H1 (cell line): ENCODE measurements around the gene BICD1. TPM values are rescaled to one million over a fixed set of nuclear protein-coding genes. Genes with fewer than 3 reads are reported as not detected.

Experiments
- CTCF ChIA-PET: fragments of 300-600 bp; sonication (Branson Sonifier 250); formaldehyde crosslinking; loops from one replicate; lab custom pipeline; 2021; ENCODE audit not compliant: partially characterized antibody; lab: Charles Lee
- POLR2A ChIA-PET: fragments of 300-600 bp; sonication (Branson Sonifier 250); formaldehyde crosslinking; loops from one replicate; lab custom pipeline; 2021; ENCODE audit warnings: inconsistent platforms; ENCODE audit not compliant: partially characterized antibody; lab: Charles Lee
- DNase-seq, 2 experiments: peaks; one replicate each; pipeline versions ENCODE4 v3.0.0 to v3.0.0-alpha.2; 2010 to 2022; ENCODE audit warnings: low spot score in 2 of 2, low read depth in 1 of 2, mixed read lengths in 1 of 2
- FAIRE-seq: peaks from 2 replicates; lab custom pipeline; 2011; peaks lifted over from hg19 to GRCh38; lab: Jason Lieb, UNC
- H2AFZ ChIP-seq: 2 replicates; pipeline ENCODE4 v1.8.1; 2012; ENCODE audit warnings: low read length, inconsistent platforms
- H2AK5ac ChIP-seq: 2 replicates; pipeline ENCODE4 v1.6.1; 2013; ENCODE audit warnings: low read depth, low read length
- H2BK120ac ChIP-seq: replicated peaks from 2 replicates; pipeline ENCODE3; 2013; ENCODE audit warnings: low read depth, low read length, inconsistent platforms
- H2BK12ac ChIP-seq: 2 replicates; pipeline ENCODE4 v1.6.1; 2013; ENCODE audit warnings: low read depth, low read length
- H2BK15ac ChIP-seq: 2 replicates; pipeline ENCODE4 v1.6.1; 2013; ENCODE audit warnings: low read length
- H2BK20ac ChIP-seq: 2 replicates; pipeline ENCODE4 v1.6.1; 2013; ENCODE audit warnings: low read length
- H2BK5ac ChIP-seq: 2 replicates; pipeline ENCODE4 v1.6.1; 2013; ENCODE audit warnings: low read depth, low read length
- H3K14ac ChIP-seq: 2 replicates; pipeline ENCODE4 v1.6.1; 2013; ENCODE audit warnings: inconsistent platforms; ENCODE audit not compliant: insufficient read length
- H3K18ac ChIP-seq: 2 replicates; pipeline ENCODE4 v1.6.1; 2013; ENCODE audit warnings: low read length; ENCODE audit errors: extremely low read depth
- H3K23ac ChIP-seq: 2 replicates; pipeline ENCODE4 v1.6.1; 2013; ENCODE audit warnings: inconsistent platforms; ENCODE audit not compliant: insufficient read length
- H3K23me2 ChIP-seq: 2 replicates; pipeline ENCODE4 v1.6.1; 2013; ENCODE audit warnings: low read depth, low read length
- H3K27ac ChIP-seq: 2 replicates; pipeline ENCODE4 v1.6.1; 2011; ENCODE audit warnings: low read depth, low read length, inconsistent platforms
- H3K27me3 ChIP-seq, 4 experiments: replicated peaks in 1 of 4; 1 replicate in 1 of 4; 2 replicates in 3 of 4; pipeline versions ENCODE4 v1.6.1 to v1.8.1; 2011 to 2013; ENCODE audit warnings: low read length in 3 of 4, mild to moderate bottlenecking in 3 of 4, inconsistent platforms in 2 of 4, mixed read lengths in 2 of 4, moderate library complexity in 1 of 4; ENCODE audit not compliant: control insufficient read depth in 3 of 4, insufficient read depth in 3 of 4; ENCODE audit errors: extremely low read depth in 1 of 4
- H3K36me3 ChIP-seq, 4 experiments: 2 replicates each; pipeline versions ENCODE4 v1.6.1 to v1.8.1; 2011 to 2013; ENCODE audit warnings: mild to moderate bottlenecking in 4 of 4, low read length in 3 of 4, moderate library complexity in 2 of 4, control low read depth in 1 of 4, inconsistent platforms in 1 of 4; ENCODE audit not compliant: insufficient read depth in 4 of 4, control insufficient read depth in 2 of 4
- H3K4ac ChIP-seq: replicated peaks from 2 replicates; pipeline ENCODE3; 2013; ENCODE audit warnings: low read length, low read depth, mixed read lengths, inconsistent platforms; ENCODE audit not compliant: insufficient read length
- H3K4me1 ChIP-seq, 4 experiments: replicated peaks in 1 of 4; 1 replicate in 1 of 4; 2 replicates in 3 of 4; pipeline versions ENCODE4 v1.6.1 to v1.8.1; 2011 to 2013; ENCODE audit warnings: low read length in 3 of 4, inconsistent platforms in 2 of 4, mixed read lengths in 1 of 4; ENCODE audit not compliant: insufficient read depth in 4 of 4, control insufficient read depth in 3 of 4
- H3K4me2 ChIP-seq, 2 experiments: 2 replicates each; pipeline versions ENCODE4 v1.6.1 to v1.8.1; 2011 to 2013; ENCODE audit warnings: low read depth in 2 of 2, low read length in 2 of 2, control low read depth in 1 of 2, inconsistent platforms in 1 of 2, mild to moderate bottlenecking in 1 of 2; ENCODE audit not compliant: insufficient read depth in 1 of 2
- H3K4me3 ChIP-seq, 4 experiments: fragments of 200-600, 300-600 bp in 1 of 4; sonication (generic), shearing (Covaris generic), sonication (Bioruptor Twin) in 1 of 4; 2 replicates each; pipeline versions ENCODE4 v1.5.1 to v1.8.1; 2011 to 2016; ENCODE audit warnings: low read length in 4 of 4, low read depth in 3 of 4, control low read depth in 2 of 4, inconsistent platforms in 2 of 4, mild to moderate bottlenecking in 2 of 4, mixed read lengths in 1 of 4, moderate library complexity in 1 of 4; ENCODE audit not compliant: insufficient read depth in 2 of 4; ENCODE audit errors: extremely low read depth in 1 of 4
- H3K56ac ChIP-seq: replicated peaks from 2 replicates; pipeline ENCODE3; 2013; ENCODE audit warnings: low read depth, mild to moderate bottlenecking, mixed read lengths, low read length, inconsistent platforms; ENCODE audit not compliant: insufficient read length
- H3K79me1 ChIP-seq: 2 replicates; pipeline ENCODE4 v1.6.1; 2013; ENCODE audit warnings: low read depth, low read length, control low read depth
- H3K79me2 ChIP-seq, 2 experiments: 2 replicates each; pipeline versions ENCODE4 v1.6.1 to v1.8.1; 2012 to 2013; ENCODE audit warnings: low read length in 2 of 2, mild to moderate bottlenecking in 2 of 2, inconsistent platforms in 1 of 2; ENCODE audit not compliant: insufficient read depth in 2 of 2, control insufficient read depth in 1 of 2
- H3K9ac ChIP-seq, 4 experiments: replicated peaks in 1 of 4; 1 replicate in 1 of 4; 2 replicates in 3 of 4; pipeline versions ENCODE4 v1.6.1 to v1.8.1; 2011 to 2013; ENCODE audit warnings: low read depth in 3 of 4, low read length in 3 of 4, control low read depth in 2 of 4, mild to moderate bottlenecking in 2 of 4, moderate library complexity in 2 of 4, inconsistent platforms in 1 of 4; ENCODE audit errors: extremely low read depth in 1 of 4
- H3K9me3 ChIP-seq, 2 experiments: 2 replicates each; pipeline versions ENCODE4 v1.6.1 to v1.8.1; 2012 to 2013; ENCODE audit warnings: mild to moderate bottlenecking in 2 of 2, moderate library complexity in 2 of 2, control low read depth in 1 of 2, inconsistent platforms in 1 of 2, low read depth in 1 of 2, low read length in 1 of 2, mixed read lengths in 1 of 2; ENCODE audit not compliant: insufficient read depth in 2 of 2
- H4K20me1 ChIP-seq, 2 experiments: replicated peaks in 1 of 2; 2 replicates each; pipeline versions ENCODE3 to v1.8.1; 2011 to 2013; ENCODE audit warnings: inconsistent platforms in 2 of 2, low read length in 2 of 2, mild to moderate bottlenecking in 1 of 2; ENCODE audit not compliant: insufficient read depth in 2 of 2, control insufficient read depth in 1 of 2
- H4K5ac ChIP-seq: 2 replicates; pipeline ENCODE4 v1.6.1; 2013; ENCODE audit warnings: low read length, low read depth, mixed read lengths, inconsistent platforms; ENCODE audit not compliant: insufficient read length
- H4K8ac ChIP-seq: 2 replicates; pipeline ENCODE4 v1.8.0; 2013; ENCODE audit warnings: mild to moderate bottlenecking, moderate library complexity, low read length, inconsistent platforms; ENCODE audit not compliant: insufficient read depth; ENCODE audit errors: extremely low read depth
- H4K91ac ChIP-seq: replicated peaks from 2 replicates; pipeline ENCODE3; 2013; ENCODE audit warnings: low read length, mixed read lengths, inconsistent platforms; ENCODE audit not compliant: insufficient read length
- ASH2L ChIP-seq: fragments of 200-600, 300-600 bp; sonication (generic); IDR thresholded peaks from one replicate; pipeline ENCODE4 v1.7.1; 2017; ENCODE audit warnings: low read length
- SIRT6 ChIP-seq: IDR thresholded peaks from one replicate; pipeline ENCODE4 v1.7.1; 2012; ENCODE audit warnings: low read length, inconsistent platforms
- SIX5 ChIP-seq: IDR thresholded peaks from 2 replicates; pipeline ENCODE4 v1.6.1; 2011; ENCODE audit warnings: mild to moderate bottlenecking, low read depth, low read length
- SP2 ChIP-seq: IDR thresholded peaks from 2 replicates; pipeline ENCODE4 v1.6.1; 2012; ENCODE audit warnings: mild to moderate bottlenecking, low read length, inconsistent platforms
- YY1 ChIP-seq: IDR thresholded peaks from 2 replicates; pipeline ENCODE4 v1.6.1; 2011; ENCODE audit warnings: low read depth, mild to moderate bottlenecking, low read length
- WGBS, 2 experiments: shearing (Covaris generic) in 1 of 2; methylation state at CpG; one replicate each; pipeline versions ENCODE4 v1.1.6 to v1.1.7; 2013 to 2015; ENCODE audit warnings: low lambda C conversion rate in 2 of 2, mixed read lengths in 2 of 2, inconsistent platforms in 1 of 2, low coverage in 1 of 2, missing lambda C conversion rate in 1 of 2; ENCODE audit not compliant: insufficient replicate concordance in 2 of 2, insufficient coverage in 1 of 2, insufficient read length in 1 of 2; ENCODE audit errors: extremely low coverage in 1 of 2, missing lambda C conversion rate in 1 of 2; 5-methylcytosine and 5-hydroxymethylcytosine counted together
- polyA plus RNA-seq, 7 experiments: library from polyadenylated mRNA; depleted of rRNA in 3 of 7; stranded (reverse) in 5 of 7; unstranded in 2 of 7; fragments of >200 nt in 5 of 7; fragments of 200-250 nt in 2 of 7; gene quantifications; 1 replicate in 5 of 7; 2 replicates in 1 of 7; 4 replicates in 1 of 7; pipeline versions ENCODE4 v1.2.1 to v1.2.3, GENCODE V29; 2011 to 2013; ENCODE audit warnings: missing spikeins in 2 of 7, mixed read lengths in 2 of 7
- total RNA-seq: library from RNA; stranded (reverse); fragmentation: NEBNext Ultra II Directional; extraction: Animal tissue kit (Norgen Biotek cat#: 25700); gene quantifications from 2 replicates; pipeline ENCODE4 v1.2.1, GENCODE V29; 2021

The BICD1 gene
- total and polyA plus RNA-seq, 2 of the 8 experiments (the other 6 are each of a cell fraction or from before 2014, with no cell fraction given), result 34.1 to 58.4 TPM

GRCh38 chr12:32229971-32230612 lies 123.4 kb downstream of the BICD1 start:
- Histone ChIP-seq H3K9ac (no peak overlapping the region), H2BK5ac (no peak overlapping the region), H2AK5ac (no peak overlapping the region), H2BK15ac (no peak overlapping the region), H4K91ac (no peak overlapping the region), H3K4me1 (peaks cover 0 to 3% (median 0%) of the 10 kb centered on the region in 4 experiments; a peak in 2 of 7 replicates), H3K27ac (no peak overlapping the region), H3K4ac (no peak overlapping the region), H2BK12ac (no peak overlapping the region), H4K5ac (no peak overlapping the region), H3K9me3 (no peaks in the 10 kb centered on the region), H3K79me1 (peaks cover 4% of the 10 kb centered on the region; the same call in 1 of the 2 replicates), H4K8ac (no peak overlapping the region), H4K20me1 (peaks cover 0 to 4% of the 10 kb centered on the region in 2 experiments), H3K79me2 (peaks cover 0 to 14% of the 10 kb centered on the region in 2 experiments; a peak in 2 of 4 replicates), H3K27me3 (no peaks in the 10 kb centered on the region), H3K23me2 (no peaks in the 10 kb centered on the region), H3K56ac (no peak overlapping the region), H3K18ac (no peak overlapping the region), H2BK120ac (no peak overlapping the region), H2BK20ac (no peak overlapping the region), H3K4me2 (no peak overlapping the region), H3K23ac (no peak overlapping the region), H3K4me3 (no peak overlapping the region), H2AFZ (no peak overlapping the region), H3K36me3 (peaks cover 0 to 12% (median 2%) of the 10 kb centered on the region in 4 experiments; a peak in 3 of 8 replicates), H3K14ac (no peak overlapping the region)
- whole genome bisulfite sequencing, 2 experiments, result 90% methylated on average over 4 of the region's 4 CpGs; no CpG with 5 or more reads in 1 of the 2 experiments
- no peak for DNase-seq
- POLR2A ChIA-PET, result interaction anchor here (0.6 to 1.5 kb wide), 2 partner anchors 15 to 22 kb away, joined by 3 read pairs; no protein-coding TSS in a partner anchor
- CTCF ChIA-PET, result no interaction called here
- no peak for TF ChIP-seq SIRT6
- TF ChIP-seq ASH2L, result no peak
- TF ChIP-seq YY1, result no peak
- TF ChIP-seq SIX5, result no peak
- TF ChIP-seq SP2, result no peak
- FAIRE-seq, result no peak
